Gastrocnemius medialis (tissue), 4 donors: ENCODE data around the gene GALNT9.

ENCODE experiments used
- CTCF ChIP-seq, 5 experiments: fragments of 450-650 bp in 3 of 5; fragments of 200-600 bp in 2 of 5; sonication (generic) in 2 of 5; IDR thresholded peaks in 4 of 5; conservative IDR thresholded peaks in 1 of 5; 1 replicate in 4 of 5; 2 replicates in 1 of 5; pipeline ENCODE4 v1.5.1; 2016 to 2019; ENCODE audit warnings: antibody characterized with exemption in 5 of 5, mild to moderate bottlenecking in 3 of 5, moderate library complexity in 3 of 5
- POLR2A ChIP-seq, 2 donors: fragments of 450-650 bp; IDR thresholded peaks; one replicate each; pipeline ENCODE4 v1.6.1; 2017; ENCODE audit warnings: antibody characterized with exemption in 2 of 2, mild to moderate bottlenecking in 2 of 2, moderate library complexity in 2 of 2

- no peak for TF ChIP-seq CTCF (IDR thresholded peaks at IDR 0.05 in 4 of 5, conservative IDR thresholded peaks at IDR 0.05 in 1 of 5)
- TF ChIP-seq POLR2A (IDR thresholded peaks at IDR 0.05) = no peak
These were observed 140.5 kb downstream of the GALNT9 start for GRCh38 chr12:132188916-132189325.
